ENCODE results near the gene NRIP1. TPM values are rescaled to one million over a fixed set of nuclear protein-coding genes. Genes with fewer than 3 reads are reported as not detected.

Gene NRIP1
- total RNA-seq, 1 experiment from 2014 or later = not detected

DNA sequence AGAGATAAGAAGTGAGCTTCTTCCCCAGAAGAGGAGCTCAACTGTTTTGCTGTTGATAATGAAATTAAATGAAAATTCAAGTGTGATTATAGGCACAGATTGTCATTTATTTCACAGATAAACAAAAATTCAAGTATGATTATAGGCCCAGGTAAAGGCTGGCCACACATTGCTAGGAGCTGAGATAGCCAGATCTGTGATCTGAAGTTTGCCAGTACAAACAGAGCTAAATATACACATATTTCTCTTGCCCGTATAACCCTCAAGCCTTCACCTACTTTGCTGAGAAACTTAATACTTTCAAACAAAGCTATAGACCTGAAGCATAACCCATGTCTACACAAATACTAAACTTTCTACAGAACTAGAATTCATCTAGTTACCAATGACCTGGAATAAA is 31.3 kb upstream of the NRIP1 start:
- no peak overlapping the region for H3K27ac ChIP-seq (ENCODE audit: low read length)
- no peaks in the 10 kb centered on the region for H4K20me1 ChIP-seq (ENCODE audit: insufficient read depth, low read depth, low read length)
- H3K79me2 ChIP-seq (ENCODE audit: low read length) = no peaks in the 10 kb centered on the region
- no peaks in the 10 kb centered on the region for H3K4me1 ChIP-seq (ENCODE audit: low read length)
- no peak for DNase-seq
- no peaks in the 10 kb centered on the region for H3K36me3 ChIP-seq (ENCODE audit: insufficient read depth, low read length)
- no peaks in the 10 kb centered on the region for H3K9me2 ChIP-seq (replicated peaks; ENCODE audit: insufficient read depth, low read length)
- no peak overlapping the region for H3K9ac ChIP-seq (ENCODE audit: low read length)
- H2AFZ ChIP-seq (ENCODE audit: low read length) = no peak overlapping the region
- no peaks in the 10 kb centered on the region for H3K27me3 ChIP-seq (ENCODE audit: low read length)
- H3K4me3 ChIP-seq (ENCODE audit: low read length) = no peak overlapping the region
- no peak overlapping the region for H3K4me2 ChIP-seq (ENCODE audit: low read depth, low read length, poor library complexity, severe bottlenecking)
- peaks cover 11% of the 10 kb centered on the region for H3K9me3 ChIP-seq (ENCODE audit: low read length)

DNA sequence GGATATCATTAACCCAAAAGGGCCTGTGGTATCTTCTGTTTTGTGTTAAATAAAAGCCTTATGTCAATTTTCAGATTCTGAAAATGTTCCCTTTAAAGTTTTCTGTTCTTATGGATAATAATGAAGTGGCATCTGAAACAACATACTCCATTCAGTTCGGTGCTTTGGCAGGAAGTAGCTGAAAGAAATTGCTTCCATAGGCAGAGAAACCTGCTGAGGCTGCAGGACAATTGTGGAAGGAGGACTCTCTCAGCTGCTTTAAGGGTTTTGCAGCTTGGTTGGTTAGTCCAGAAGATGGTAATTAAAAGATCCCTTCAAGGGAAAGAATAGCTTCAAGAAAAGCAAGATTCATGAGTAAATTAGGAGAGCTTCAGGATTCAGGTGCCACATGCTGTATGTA is 30.5 kb upstream of the NRIP1 start:
- no peak overlapping the region for H2AFZ ChIP-seq (ENCODE audit: low read length)
- DNase-seq = no peak
- H3K27ac ChIP-seq (ENCODE audit: low read length) = no peak overlapping the region
- no peak overlapping the region for H3K4me2 ChIP-seq (ENCODE audit: low read depth, low read length, poor library complexity, severe bottlenecking)
- no peaks in the 10 kb centered on the region for H3K27me3 ChIP-seq (ENCODE audit: low read length)
- no peaks in the 10 kb centered on the region for H3K36me3 ChIP-seq (ENCODE audit: insufficient read depth, low read length)
- H3K4me3 ChIP-seq (ENCODE audit: low read length) = no peak overlapping the region
- no peak overlapping the region for H3K9ac ChIP-seq (ENCODE audit: low read length)
- no peaks in the 10 kb centered on the region for H3K79me2 ChIP-seq (ENCODE audit: low read length)
- H3K9me3 ChIP-seq (ENCODE audit: low read length) = peaks cover 12% of the 10 kb centered on the region
- H3K4me1 ChIP-seq (ENCODE audit: low read length) = no peaks in the 10 kb centered on the region
- H3K9me2 ChIP-seq (replicated peaks; ENCODE audit: insufficient read depth, low read length) = no peaks in the 10 kb centered on the region
- no peaks in the 10 kb centered on the region for H4K20me1 ChIP-seq (ENCODE audit: insufficient read depth, low read depth, low read length)

DNA sequence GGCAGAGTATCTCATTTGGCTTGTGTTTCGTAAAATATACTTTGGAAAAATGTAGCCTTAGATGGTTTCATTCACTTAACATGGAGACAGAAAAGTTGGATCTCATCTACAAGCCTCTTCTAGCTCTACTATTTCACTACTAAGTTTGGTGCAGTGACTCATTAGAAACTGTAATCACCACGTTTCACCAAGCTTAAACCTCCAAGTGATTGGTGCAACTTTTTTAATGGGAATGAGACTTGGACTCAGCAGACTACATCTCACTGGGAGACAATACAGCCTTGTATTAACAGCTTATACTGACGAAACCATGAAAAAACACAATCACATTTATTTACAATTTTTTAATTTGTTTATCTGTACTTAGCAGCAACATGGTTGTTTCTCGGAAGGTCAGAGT is 29.9 kb upstream of the NRIP1 start:
- no peak overlapping the region for H2AFZ ChIP-seq (ENCODE audit: low read length)
- H3K27ac ChIP-seq (ENCODE audit: low read length) = no peak overlapping the region
- H4K20me1 ChIP-seq (ENCODE audit: insufficient read depth, low read depth, low read length) = no peaks in the 10 kb centered on the region
- no peaks in the 10 kb centered on the region for H3K79me2 ChIP-seq (ENCODE audit: low read length)
- no peak for DNase-seq
- H3K4me3 ChIP-seq (ENCODE audit: low read length) = no peak overlapping the region
- no peak overlapping the region for H3K9ac ChIP-seq (ENCODE audit: low read length)
- no peaks in the 10 kb centered on the region for H3K9me2 ChIP-seq (replicated peaks; ENCODE audit: insufficient read depth, low read length)
- H3K36me3 ChIP-seq (ENCODE audit: insufficient read depth, low read length) = no peaks in the 10 kb centered on the region
- no peaks in the 10 kb centered on the region for H3K27me3 ChIP-seq (ENCODE audit: low read length)
- peaks cover 11% of the 10 kb centered on the region for H3K9me3 ChIP-seq (ENCODE audit: low read length)
- no peak overlapping the region for H3K4me2 ChIP-seq (ENCODE audit: low read depth, low read length, poor library complexity, severe bottlenecking)
- H3K4me1 ChIP-seq (ENCODE audit: low read length) = no peaks in the 10 kb centered on the region

DNA sequence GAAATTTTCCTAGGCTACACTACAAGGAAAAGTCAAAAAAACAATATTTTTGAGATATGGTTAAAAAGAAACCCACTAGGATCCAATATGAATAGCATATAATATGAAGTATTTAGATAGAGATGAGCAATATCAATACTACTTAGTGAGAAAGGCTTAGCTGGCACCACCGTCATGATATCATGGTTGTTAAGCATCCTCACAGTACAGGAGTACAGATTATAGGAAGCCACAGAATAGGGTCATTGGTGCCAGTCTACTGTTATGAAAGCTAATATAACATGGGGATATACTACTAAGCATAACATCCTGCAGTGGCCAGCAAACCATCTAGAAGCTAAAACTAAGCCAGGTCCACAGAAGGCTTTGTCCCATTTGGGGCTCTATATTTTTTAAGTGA is 28.4 kb upstream of the NRIP1 start:
- Histone ChIP-seq H3K9me3 (ENCODE audit: low read length) (peaks cover 17% of the 10 kb centered on the region; the same call in 1 of the 2 replicates), H3K79me2 (ENCODE audit: low read length) (no peaks in the 10 kb centered on the region), H3K9me2 (replicated peaks; ENCODE audit: insufficient read depth, low read length) (no peaks in the 10 kb centered on the region), H3K36me3 (ENCODE audit: insufficient read depth, low read length) (no peaks in the 10 kb centered on the region), H3K4me2 (ENCODE audit: low read depth, low read length, poor library complexity, severe bottlenecking) (no peak overlapping the region), H2AFZ (ENCODE audit: low read length) (no peak overlapping the region), H3K27ac (ENCODE audit: low read length) (no peak overlapping the region), H3K4me1 (ENCODE audit: low read length) (no peaks in the 10 kb centered on the region), H3K9ac (ENCODE audit: low read length) (no peak overlapping the region), H4K20me1 (ENCODE audit: insufficient read depth, low read depth, low read length) (no peaks in the 10 kb centered on the region), H3K27me3 (ENCODE audit: low read length) (no peaks in the 10 kb centered on the region), H3K4me3 (ENCODE audit: low read length) (no peak overlapping the region)
- no peak for DNase-seq

DNA sequence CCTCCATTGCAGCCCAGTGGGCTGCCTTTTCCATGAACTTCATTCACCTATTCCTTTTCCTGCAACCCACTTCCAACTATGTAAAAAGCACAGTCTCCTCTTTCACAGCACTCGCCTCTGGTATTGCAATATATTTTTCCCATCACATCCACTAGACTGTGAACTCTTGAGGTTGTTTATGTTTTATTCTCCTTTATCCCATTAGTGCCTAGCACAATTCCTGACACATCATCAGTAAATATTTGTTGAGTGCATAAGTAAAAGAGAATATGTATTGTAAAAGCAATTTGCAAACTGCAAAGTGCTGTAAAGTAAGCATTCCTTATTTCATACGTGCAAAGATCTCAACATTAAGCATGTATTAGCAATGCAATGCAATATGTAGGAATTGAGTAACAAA is 27.9 kb upstream of the NRIP1 start:
- no peak for DNase-seq
- H3K4me3 ChIP-seq (ENCODE audit: low read length) = no peak overlapping the region
- H2AFZ ChIP-seq (ENCODE audit: low read length) = no peak overlapping the region

DNA sequence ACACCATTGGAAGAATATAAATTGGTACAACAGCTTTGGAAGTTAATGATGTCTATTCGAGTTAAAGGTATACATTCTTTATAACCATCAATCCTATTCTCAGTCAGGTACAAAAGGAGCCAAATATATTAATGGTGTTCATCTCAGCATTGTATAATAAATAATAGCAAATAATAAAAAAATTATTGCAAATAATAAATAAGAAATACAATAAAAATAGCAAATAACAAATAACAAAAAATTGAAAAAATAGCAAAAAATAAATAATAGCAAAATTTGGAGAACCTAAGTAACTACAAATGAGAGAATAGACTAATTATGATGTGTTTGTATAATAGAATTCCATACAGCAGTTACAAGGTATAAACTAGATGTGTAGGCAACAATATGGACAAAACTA is 25.6 kb upstream of the NRIP1 start:
- Histone ChIP-seq H3K27ac (ENCODE audit: low read length) (no peak overlapping the region), H4K20me1 (ENCODE audit: insufficient read depth, low read depth, low read length) (no peaks in the 10 kb centered on the region), H3K36me3 (ENCODE audit: insufficient read depth, low read length) (no peaks in the 10 kb centered on the region), H2AFZ (ENCODE audit: low read length) (no peak overlapping the region), H3K4me1 (ENCODE audit: low read length) (no peaks in the 10 kb centered on the region), H3K4me2 (ENCODE audit: low read depth, low read length, poor library complexity, severe bottlenecking) (no peak overlapping the region), H3K9ac (ENCODE audit: low read length) (no peak overlapping the region), H3K27me3 (ENCODE audit: low read length) (no peaks in the 10 kb centered on the region), H3K79me2 (ENCODE audit: low read length) (no peaks in the 10 kb centered on the region), H3K9me3 (ENCODE audit: low read length) (peaks cover 17% of the 10 kb centered on the region; the same call in 1 of the 2 replicates), H3K9me2 (replicated peaks; ENCODE audit: insufficient read depth, low read length) (no peaks in the 10 kb centered on the region), H3K4me3 (ENCODE audit: low read length) (no peak overlapping the region)
- no peak for DNase-seq

More for the DNA sequence above, 27.9 kb upstream of the NRIP1 start:
- Histone ChIP-seq H3K27me3 (ENCODE audit: low read length) (no peaks in the 10 kb centered on the region), H4K20me1 (ENCODE audit: insufficient read depth, low read depth, low read length) (no peaks in the 10 kb centered on the region), H3K79me2 (ENCODE audit: low read length) (no peaks in the 10 kb centered on the region), H3K4me1 (ENCODE audit: low read length) (no peaks in the 10 kb centered on the region), H3K9me2 (replicated peaks; ENCODE audit: insufficient read depth, low read length) (no peaks in the 10 kb centered on the region), H3K36me3 (ENCODE audit: insufficient read depth, low read length) (no peaks in the 10 kb centered on the region), H3K4me2 (ENCODE audit: low read depth, low read length, poor library complexity, severe bottlenecking) (no peak overlapping the region), H3K9me3 (ENCODE audit: low read length) (peaks cover 17% of the 10 kb centered on the region; the same call in 1 of the 2 replicates), H3K27ac (ENCODE audit: low read length) (no peak overlapping the region), H3K9ac (ENCODE audit: low read length) (no peak overlapping the region)

DNA sequence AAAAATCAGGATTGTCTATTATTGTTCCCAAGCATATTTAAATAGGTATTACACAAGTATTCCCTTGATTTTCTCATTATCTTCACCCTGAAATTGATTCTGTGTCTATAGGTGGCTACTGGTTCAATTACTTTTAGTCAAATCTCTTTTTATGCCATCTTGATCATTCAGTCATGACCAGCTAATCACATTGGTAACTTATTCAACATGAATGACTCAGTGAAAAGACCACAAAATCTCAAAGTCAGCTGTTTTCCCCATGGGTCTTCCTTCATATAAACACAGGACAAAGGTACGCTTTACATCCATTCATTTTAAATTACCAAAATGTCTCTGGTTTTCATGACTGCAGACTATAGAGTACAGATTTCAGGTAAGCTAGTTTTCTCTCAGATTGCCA is 23.7 kb upstream of the NRIP1 start:
- Histone ChIP-seq H3K4me1 (ENCODE audit: low read length) (no peaks in the 10 kb centered on the region), H3K9ac (ENCODE audit: low read length) (no peak overlapping the region), H3K27me3 (ENCODE audit: low read length) (no peaks in the 10 kb centered on the region), H3K79me2 (ENCODE audit: low read length) (no peaks in the 10 kb centered on the region), H3K9me3 (ENCODE audit: low read length) (peaks cover 16% of the 10 kb centered on the region; the same call in 1 of the 2 replicates), H3K27ac (ENCODE audit: low read length) (no peak overlapping the region), H3K36me3 (ENCODE audit: insufficient read depth, low read length) (no peaks in the 10 kb centered on the region), H3K4me2 (ENCODE audit: low read depth, low read length, poor library complexity, severe bottlenecking) (no peak overlapping the region), H3K4me3 (ENCODE audit: low read length) (no peak overlapping the region), H4K20me1 (ENCODE audit: insufficient read depth, low read depth, low read length) (no peaks in the 10 kb centered on the region), H2AFZ (ENCODE audit: low read length) (no peak overlapping the region), H3K9me2 (replicated peaks; ENCODE audit: insufficient read depth, low read length) (no peaks in the 10 kb centered on the region)
- DNase-seq = no peak

DNA sequence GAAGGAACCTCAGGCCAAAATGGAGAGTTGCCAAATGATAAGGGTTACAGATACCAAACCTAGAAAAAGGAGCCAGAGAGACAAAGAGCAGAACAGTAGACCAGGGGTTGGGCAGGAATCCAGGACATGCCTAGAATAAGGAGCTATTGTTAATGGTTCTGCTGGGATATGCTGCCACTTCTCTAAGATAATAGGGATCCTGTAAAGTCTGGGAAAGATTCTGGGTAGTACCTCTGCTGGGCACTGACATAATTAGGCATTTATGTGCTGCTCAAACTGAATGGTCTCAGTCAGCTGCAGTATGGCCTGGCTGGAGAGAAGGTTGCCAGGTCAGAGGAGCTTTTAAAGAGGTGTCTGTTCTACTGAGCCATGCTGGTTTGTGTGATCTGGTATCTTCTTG is 19.9 kb upstream of the NRIP1 start:
- H3K27me3 ChIP-seq (ENCODE audit: low read length) = no peaks in the 10 kb centered on the region; the same call in 1 of the 2 replicates
- no peak overlapping the region for H3K4me2 ChIP-seq (ENCODE audit: low read depth, low read length, poor library complexity, severe bottlenecking)
- no peak overlapping the region for H3K4me3 ChIP-seq (ENCODE audit: low read length)
- DNase-seq = no peak
- H3K27ac ChIP-seq (ENCODE audit: low read length) = no peak overlapping the region
- H3K79me2 ChIP-seq (ENCODE audit: low read length) = no peaks in the 10 kb centered on the region
- no peaks in the 10 kb centered on the region for H3K9me2 ChIP-seq (replicated peaks; ENCODE audit: insufficient read depth, low read length)
- H3K9me3 ChIP-seq (ENCODE audit: low read length) = peaks cover 15% of the 10 kb centered on the region; the same call in 1 of the 2 replicates
- no peak overlapping the region for H3K9ac ChIP-seq (ENCODE audit: low read length)
- no peaks in the 10 kb centered on the region for H4K20me1 ChIP-seq (ENCODE audit: insufficient read depth, low read depth, low read length)
- H3K36me3 ChIP-seq (ENCODE audit: insufficient read depth, low read length) = no peaks in the 10 kb centered on the region
- no peak overlapping the region for H2AFZ ChIP-seq (ENCODE audit: low read length)
- H3K4me1 ChIP-seq (ENCODE audit: low read length) = no peaks in the 10 kb centered on the region

DNA sequence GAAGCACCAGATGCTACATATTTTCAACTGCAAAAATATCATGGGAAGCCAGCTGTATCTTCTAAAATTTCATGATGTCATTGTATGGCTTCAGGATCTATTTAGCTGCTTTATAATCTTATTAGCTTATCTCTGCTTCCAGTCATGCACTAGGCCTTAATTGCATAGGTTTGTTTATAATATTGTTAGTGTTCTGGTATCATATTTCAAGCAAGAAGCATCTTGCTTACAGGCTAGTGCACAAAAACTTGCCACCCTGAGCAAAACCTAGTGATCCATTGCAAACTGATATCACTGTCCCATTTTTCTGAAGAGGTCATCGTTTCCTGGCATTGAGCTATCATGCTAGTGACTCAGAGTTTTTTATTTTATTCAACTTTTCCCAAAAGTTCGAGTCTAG is 15.7 kb upstream of the NRIP1 start:
- Histone ChIP-seq H3K4me2 (ENCODE audit: low read depth, low read length, poor library complexity, severe bottlenecking) (no peak overlapping the region), H3K27ac (ENCODE audit: low read length) (no peak overlapping the region), H3K27me3 (ENCODE audit: low read length) (no peaks in the 10 kb centered on the region; the same call in 1 of the 2 replicates), H3K4me1 (ENCODE audit: low read length) (no peaks in the 10 kb centered on the region), H3K36me3 (ENCODE audit: insufficient read depth, low read length) (no peaks in the 10 kb centered on the region), H3K4me3 (ENCODE audit: low read length) (no peak overlapping the region), H2AFZ (ENCODE audit: low read length) (no peak overlapping the region), H4K20me1 (ENCODE audit: insufficient read depth, low read depth, low read length) (no peaks in the 10 kb centered on the region), H3K9me2 (replicated peaks; ENCODE audit: insufficient read depth, low read length) (no peaks in the 10 kb centered on the region), H3K9ac (ENCODE audit: low read length) (no peak overlapping the region), H3K79me2 (ENCODE audit: low read length) (no peaks in the 10 kb centered on the region), H3K9me3 (ENCODE audit: low read length) (peaks cover 7% of the 10 kb centered on the region; the same call in 1 of the 2 replicates)
- no peak for DNase-seq
